Keratinocyte (primary cell): ENCODE results near the gene CLHC1. TPM values are rescaled to one million over a fixed set of nuclear protein-coding genes. Genes with fewer than 3 reads are reported as not detected.
"Not testable (repeated sequence)": the region's sequence is repeated elsewhere in the genome, so short reads cannot be mapped to it uniquely, and the experiment has no call there.

Source experiments
- DNase-seq: peaks from one replicate; pipeline ENCODE4 v3.0.0-alpha.2; 2011; ENCODE audit warnings: low read depth, missing footprints, low spot score
- FAIRE-seq: peaks from 2 replicates; lab custom pipeline; 2011; peaks lifted over from hg19 to GRCh38; lab: Jason Lieb, UNC
- H2AFZ ChIP-seq: 2 replicates; pipeline ENCODE4 v1.6.0; 2012; ENCODE audit warnings: low read length, control low read depth, inconsistent platforms; ENCODE audit not compliant: control insufficient read depth
- H3K27ac ChIP-seq: 2 replicates; pipeline ENCODE4 v1.5.1; 2011; ENCODE audit warnings: low read length; ENCODE audit not compliant: control insufficient read depth, insufficient read depth
- H3K27me3 ChIP-seq: 3 replicates; pipeline ENCODE4 v1.6.0; 2011; ENCODE audit warnings: low read length; ENCODE audit not compliant: control insufficient read depth, insufficient read depth; ENCODE audit errors: extremely low read depth
- H3K36me3 ChIP-seq, 2 experiments: 2 replicates in 1 of 2; 3 replicates in 1 of 2; pipeline ENCODE4 v1.5.1; 2011; ENCODE audit warnings: low read length in 2 of 2, mild to moderate bottlenecking in 1 of 2; ENCODE audit not compliant: control insufficient read depth in 2 of 2, insufficient read depth in 2 of 2; ENCODE audit errors: extremely low read depth in 1 of 2
- H3K4me1 ChIP-seq: 3 replicates; pipeline ENCODE4 v1.5.1; 2011; ENCODE audit warnings: low read length; ENCODE audit not compliant: control insufficient read depth, insufficient read depth; ENCODE audit errors: extremely low read depth
- H3K4me2 ChIP-seq: 3 replicates; pipeline ENCODE4 v1.6.0; 2011; ENCODE audit warnings: low read depth, low read length; ENCODE audit not compliant: control insufficient read depth, insufficient read depth; ENCODE audit errors: extremely low read depth
- H3K4me3 ChIP-seq, 3 experiments: fragments of 200-600 bp in 1 of 3; sonication (generic) in 1 of 3; 2 replicates in 2 of 3; 3 replicates in 1 of 3; pipeline ENCODE4 v1.5.1; 2011 to 2016; ENCODE audit warnings: low read length in 3 of 3, mild to moderate bottlenecking in 3 of 3, control low read depth in 2 of 3, inconsistent platforms in 1 of 3, low read depth in 1 of 3, mixed read lengths in 1 of 3, mixed run types in 1 of 3, moderate library complexity in 1 of 3; ENCODE audit not compliant: control insufficient read depth in 2 of 3, insufficient read depth in 2 of 3; ENCODE audit errors: extremely low read depth in 1 of 3
- H3K79me2 ChIP-seq: 2 replicates; pipeline ENCODE4 v1.6.0; 2012; ENCODE audit warnings: low read length; ENCODE audit not compliant: control insufficient read depth, insufficient read depth
- H3K9ac ChIP-seq: 3 replicates; pipeline ENCODE4 v1.6.0; 2011; ENCODE audit warnings: low read length; ENCODE audit not compliant: control insufficient read depth, insufficient read depth; ENCODE audit errors: extremely low read depth
- H3K9me1 ChIP-seq: 3 replicates; pipeline ENCODE4 v1.6.0; 2011; ENCODE audit warnings: low read length; ENCODE audit not compliant: control insufficient read depth, insufficient read depth; ENCODE audit errors: extremely low read depth
- H3K9me3 ChIP-seq: 2 replicates; pipeline ENCODE4 v1.5.1; 2012; ENCODE audit warnings: low read depth, low read length; ENCODE audit not compliant: control insufficient read depth
- H4K20me1 ChIP-seq: 3 replicates; pipeline ENCODE4 v1.6.0; 2011; ENCODE audit warnings: low read length; ENCODE audit not compliant: control insufficient read depth, insufficient read depth; ENCODE audit errors: extremely low read depth
- EZH2 ChIP-seq: IDR thresholded peaks from one replicate; pipeline ENCODE4 v1.6.1; 2012; ENCODE audit warnings: inconsistent platforms, mild to moderate bottlenecking, low read length, moderate library complexity
- dilution Hi-C: fragments of 300-500 bp; cut with MboI; formaldehyde crosslinking; loops from one replicate; pipeline ENCODE4 v1.7.0; 2020; ENCODE audit warnings: low sequenced_read_pairs; ENCODE audit not compliant: extremely low pct_ligation_motif_present
- polyA plus RNA-seq, 5 experiments: library from polyadenylated mRNA; depleted of rRNA in 3 of 5; stranded (reverse) in 3 of 5; stranded (forward) in 1 of 5; unstranded in 1 of 5; fragments of >200 nt; gene quantifications; 1 replicate in 1 of 5; 2 replicates in 3 of 5; 3 replicates in 1 of 5; pipeline versions ENCODE4 v1.2.1 to v1.2.3, GENCODE V29; 2011 to 2012; ENCODE audit warnings: missing spikeins in 2 of 5, low read depth in 1 of 5, low replicate concordance in 1 of 5
- TF ChIP-seq, protein P1 (sequence below), 3 experiments: IDR thresholded peaks in 1 of 3; conservative IDR thresholded peaks in 1 of 3; optimal IDR thresholded peaks in 1 of 3; 2 replicates in 2 of 3; 3 replicates in 1 of 3; pipeline versions ENCODE3 to v1.5.1; 2011; ENCODE audit warnings: low read length in 3 of 3, mild to moderate bottlenecking in 3 of 3, moderate library complexity in 2 of 3, control low read depth in 1 of 3, inconsistent platforms in 1 of 3; ENCODE audit not compliant: insufficient read depth in 2 of 3; ENCODE audit errors: extremely low read depth in 1 of 3

Gene CLHC1
- polyA plus RNA-seq, 1 donor (not counting 4 experiments of a cell fraction or from before 2014, with no cell fraction given), result 15.2 TPM

DNA sequence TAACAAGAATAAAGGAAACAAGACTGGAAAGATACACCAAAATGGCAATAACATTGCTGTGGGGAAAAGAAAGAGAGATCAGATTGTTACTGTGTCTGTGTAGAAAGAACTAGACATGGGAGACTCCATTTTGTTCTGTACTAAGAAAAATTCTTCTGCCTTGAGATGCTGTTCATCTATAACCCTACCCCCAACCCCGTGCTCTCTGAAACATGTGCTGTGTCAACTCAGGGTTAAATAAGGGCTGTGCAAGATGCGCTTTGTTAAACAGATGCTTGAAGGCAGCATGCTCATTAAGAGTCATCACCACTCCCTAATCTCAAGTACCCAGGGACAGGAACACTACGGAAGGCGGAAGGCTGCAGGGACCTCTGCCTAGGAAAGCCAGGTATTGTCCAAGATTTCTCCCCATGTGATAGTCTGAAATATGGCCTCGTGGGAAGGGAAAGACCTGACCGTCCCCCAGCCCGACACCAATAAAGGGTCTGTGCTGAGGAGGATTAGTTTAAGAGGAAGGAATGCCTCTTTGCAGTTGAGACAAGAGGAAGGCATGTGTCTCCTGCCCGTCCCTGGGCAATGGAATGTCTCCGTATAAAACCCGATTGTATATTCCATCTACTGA, 47.2 kb upstream of the CLHC1 start:
- DNase-seq, dilution Hi-C loops: not testable (repeated sequence)

DNA sequence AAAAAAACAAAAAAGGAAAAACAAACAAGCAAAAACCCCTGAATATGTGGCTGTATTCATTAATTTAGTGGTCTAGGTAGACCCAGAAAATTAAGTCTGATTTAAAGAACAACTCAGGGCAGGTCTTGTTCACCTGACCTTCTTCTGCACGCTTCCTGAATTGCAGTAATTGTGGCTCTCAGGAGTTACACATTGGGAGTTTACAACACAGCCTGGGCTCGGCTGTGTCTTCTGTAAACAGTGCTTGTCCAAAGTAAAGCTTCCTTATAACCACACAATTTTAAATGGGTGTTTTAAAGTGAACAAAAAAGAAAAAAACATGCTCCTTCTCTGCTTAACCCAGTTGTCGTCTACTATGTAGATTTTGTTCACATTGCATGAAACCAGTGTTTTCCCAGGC, 45.2 kb upstream of the CLHC1 start:
- no peaks in the 10 kb centered on the region for H3K9me1 ChIP-seq
- no peaks in the 10 kb centered on the region for H3K9me3 ChIP-seq
- H3K4me2 ChIP-seq, result no peak overlapping the region
- no peaks in the 10 kb centered on the region for H3K79me2 ChIP-seq
- no peaks in the 10 kb centered on the region for H3K36me3 ChIP-seq
- H2AFZ ChIP-seq, result no peak overlapping the region
- FAIRE-seq (no peak), DNase-seq (no peak)
- peaks cover 14% of the 10 kb centered on the region for H3K4me1 ChIP-seq
- H3K27ac ChIP-seq, result no peak overlapping the region
- TF ChIP-seq, protein P1, sequence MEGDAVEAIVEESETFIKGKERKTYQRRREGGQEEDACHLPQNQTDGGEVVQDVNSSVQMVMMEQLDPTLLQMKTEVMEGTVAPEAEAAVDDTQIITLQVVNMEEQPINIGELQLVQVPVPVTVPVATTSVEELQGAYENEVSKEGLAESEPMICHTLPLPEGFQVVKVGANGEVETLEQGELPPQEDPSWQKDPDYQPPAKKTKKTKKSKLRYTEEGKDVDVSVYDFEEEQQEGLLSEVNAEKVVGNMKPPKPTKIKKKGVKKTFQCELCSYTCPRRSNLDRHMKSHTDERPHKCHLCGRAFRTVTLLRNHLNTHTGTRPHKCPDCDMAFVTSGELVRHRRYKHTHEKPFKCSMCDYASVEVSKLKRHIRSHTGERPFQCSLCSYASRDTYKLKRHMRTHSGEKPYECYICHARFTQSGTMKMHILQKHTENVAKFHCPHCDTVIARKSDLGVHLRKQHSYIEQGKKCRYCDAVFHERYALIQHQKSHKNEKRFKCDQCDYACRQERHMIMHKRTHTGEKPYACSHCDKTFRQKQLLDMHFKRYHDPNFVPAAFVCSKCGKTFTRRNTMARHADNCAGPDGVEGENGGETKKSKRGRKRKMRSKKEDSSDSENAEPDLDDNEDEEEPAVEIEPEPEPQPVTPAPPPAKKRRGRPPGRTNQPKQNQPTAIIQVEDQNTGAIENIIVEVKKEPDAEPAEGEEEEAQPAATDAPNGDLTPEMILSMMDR (optimal IDR thresholded peaks at IDR 0.05 in 1 of 3, IDR thresholded peaks at IDR 0.05 in 1 of 3, conservative IDR thresholded peaks at IDR 0.05 in 1 of 3; ENCODE audit: extremely low read depth in 1 of 3, insufficient read depth in 2 of 3, low read length in 3 of 3), result no peak
- TF ChIP-seq EZH2, result no peak
- dilution Hi-C loops, result no loop called here
- no peak overlapping the region for H3K9ac ChIP-seq
- H3K27me3 ChIP-seq, result no peaks in the 10 kb centered on the region
- H3K4me3 ChIP-seq, result no peak overlapping the region
- no peaks in the 10 kb centered on the region for H4K20me1 ChIP-seq

More for the DNA sequence above, 47.2 kb upstream of the CLHC1 start:
- H3K79me2 ChIP-seq, H3K27me3 ChIP-seq, H3K9ac ChIP-seq, H3K27ac ChIP-seq, H3K4me2 ChIP-seq, H3K9me3 ChIP-seq, H3K9me1 ChIP-seq, H3K4me3 ChIP-seq, FAIRE-seq, H4K20me1 ChIP-seq, H3K36me3 ChIP-seq, H2AFZ ChIP-seq: not testable (repeated sequence)
- H3K4me1 ChIP-seq, result peaks cover 14% of the 10 kb centered on the region

DNA sequence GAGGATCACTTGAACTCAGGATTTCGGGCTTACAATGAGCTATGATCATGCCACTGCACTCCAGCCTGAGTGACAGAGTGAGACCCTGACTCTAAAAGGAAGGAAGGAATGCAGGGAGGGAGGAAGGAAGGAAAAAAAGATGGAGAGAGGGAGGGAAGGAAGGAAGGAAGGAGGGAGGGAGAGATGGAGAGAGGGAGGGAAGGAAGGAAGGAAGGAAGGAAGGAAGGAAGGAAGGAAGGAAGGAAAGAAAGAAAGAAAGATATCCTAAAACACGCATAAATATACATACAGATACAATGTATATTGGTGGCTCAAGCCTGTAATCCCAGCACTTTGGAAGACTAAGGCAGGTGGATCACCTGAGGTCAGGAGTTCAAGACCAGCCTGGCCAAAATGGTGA, 42.3 kb upstream of the CLHC1 start:
- dilution Hi-C loops, H3K4me2 ChIP-seq, H3K79me2 ChIP-seq, H3K9me3 ChIP-seq, FAIRE-seq, H3K27ac ChIP-seq, DNase-seq, H3K4me1 ChIP-seq, H3K9me1 ChIP-seq, H3K27me3 ChIP-seq, H3K9ac ChIP-seq, H2AFZ ChIP-seq, H3K36me3 ChIP-seq, H3K4me3 ChIP-seq, H4K20me1 ChIP-seq: not testable (repeated sequence)
